ENCODE results near the gene RSPH4A.

DNA sequence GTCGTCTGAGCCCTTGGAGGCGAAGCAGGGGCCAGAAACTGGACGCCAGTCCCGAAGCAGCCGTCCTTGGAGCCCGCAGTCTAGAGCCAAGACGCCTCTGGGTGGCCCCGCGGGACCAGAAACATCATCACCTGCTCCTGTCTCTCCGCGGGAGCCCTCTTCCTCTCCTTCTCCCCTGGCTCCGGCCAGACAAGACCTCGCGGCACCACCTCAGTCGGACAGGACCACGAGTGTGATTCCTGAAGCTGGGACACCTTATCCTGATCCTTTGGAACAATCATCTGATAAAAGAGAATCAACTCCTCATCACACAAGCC is 416 bp downstream of the RSPH4A start:
- TF ChIP-seq, protein P1, sequence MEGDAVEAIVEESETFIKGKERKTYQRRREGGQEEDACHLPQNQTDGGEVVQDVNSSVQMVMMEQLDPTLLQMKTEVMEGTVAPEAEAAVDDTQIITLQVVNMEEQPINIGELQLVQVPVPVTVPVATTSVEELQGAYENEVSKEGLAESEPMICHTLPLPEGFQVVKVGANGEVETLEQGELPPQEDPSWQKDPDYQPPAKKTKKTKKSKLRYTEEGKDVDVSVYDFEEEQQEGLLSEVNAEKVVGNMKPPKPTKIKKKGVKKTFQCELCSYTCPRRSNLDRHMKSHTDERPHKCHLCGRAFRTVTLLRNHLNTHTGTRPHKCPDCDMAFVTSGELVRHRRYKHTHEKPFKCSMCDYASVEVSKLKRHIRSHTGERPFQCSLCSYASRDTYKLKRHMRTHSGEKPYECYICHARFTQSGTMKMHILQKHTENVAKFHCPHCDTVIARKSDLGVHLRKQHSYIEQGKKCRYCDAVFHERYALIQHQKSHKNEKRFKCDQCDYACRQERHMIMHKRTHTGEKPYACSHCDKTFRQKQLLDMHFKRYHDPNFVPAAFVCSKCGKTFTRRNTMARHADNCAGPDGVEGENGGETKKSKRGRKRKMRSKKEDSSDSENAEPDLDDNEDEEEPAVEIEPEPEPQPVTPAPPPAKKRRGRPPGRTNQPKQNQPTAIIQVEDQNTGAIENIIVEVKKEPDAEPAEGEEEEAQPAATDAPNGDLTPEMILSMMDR (IDR thresholded peaks at IDR 0.05) = no peak
- no peak for TF ChIP-seq POLR2A (IDR thresholded peaks at IDR 0.05)
